Measurements from ENCODE around the gene KRTAP10-4. TPM values are rescaled to one million over a fixed set of nuclear protein-coding genes. Genes with fewer than 3 reads are reported as not detected.

KRTAP10-4 gene
- total and polyA plus RNA-seq, 2 donors (not counting 1 experiment from before 2014, with no cell fraction given), result not detected

- no peaks in the 10 kb centered on the region for H4K20me1 ChIP-seq (ENCODE audit: control insufficient read depth, insufficient read depth, low read length, poor library complexity, severe bottlenecking)
- no peak for TF ChIP-seq CTCF (IDR thresholded peaks at IDR 0.05)
- no peak for TF ChIP-seq EZH2 (IDR thresholded peaks at IDR 0.05; ENCODE audit: borderline replicate concordance, insufficient read depth, low read depth, low read length, poor library complexity, severe bottlenecking)
- ATAC-seq (ENCODE audit: low read depth) (no peak), DNase-seq (no peak)
- no peak overlapping the region for H3K4me2 ChIP-seq (replicated peaks; ENCODE audit: low read depth, low read length, poor library complexity, severe bottlenecking)
- intact Hi-C loops (cut with micrococcal nuclease), result loop anchor here (5.0 kb wide), 1 partner anchor 542 kb away; no protein-coding TSS in a partner anchor
- peaks cover 12 to 18% of the 10 kb centered on the region in 2 donors for H3K4me1 ChIP-seq (ENCODE audit: control insufficient read depth in 2 of 2, insufficient read depth in 2 of 2, low read length in 2 of 2)
- Mint-ChIP-seq H3K27me3 (peaks cover 27% of the 10 kb centered on the region), H3K4me1 (peaks cover 20% of the 10 kb centered on the region), H3K27ac (no peak overlapping the region), H3K9me3 (ENCODE audit: insufficient read depth) (peaks cover 2% of the 10 kb centered on the region), H3K4me3 (no peak overlapping the region)
- no peak overlapping the region for H3K27ac ChIP-seq (ENCODE audit: low read length in 2 of 2)
- peaks cover 0 to 2% (median 0%) of the 10 kb centered on the region in 4 experiments for H3K27me3 ChIP-seq (replicated peaks in 1 of 4; ENCODE audit: control extremely low read depth in 1 of 4, control insufficient read depth in 3 of 4, insufficient read depth in 4 of 4, low read length in 3 of 4)
- no peak overlapping the region for H2AFZ ChIP-seq (ENCODE audit: insufficient read depth, low read depth, low read length, poor library complexity, severe bottlenecking)
- no peak overlapping the region for H3K4me3 ChIP-seq (ENCODE audit: control extremely low read depth in 1 of 5, extremely low read depth in 1 of 5, insufficient read depth in 1 of 5, low read depth in 2 of 5, low read length in 4 of 5)
- POLR2A ChIA-PET, result no interaction called here
- H3K9me3 ChIP-seq (ENCODE audit: control extremely low read depth in 1 of 3, control insufficient read depth in 2 of 3, insufficient read depth in 1 of 3, low read length in 2 of 3), result peaks cover 0 to 18% (median 2%) of the 10 kb centered on the region in 3 donors
- H3K9ac ChIP-seq (ENCODE audit: low read length), result no peak overlapping the region
- no peaks in the 10 kb centered on the region for H3K36me3 ChIP-seq (replicated peaks in 1 of 2; ENCODE audit: control extremely low read depth in 1 of 2, control insufficient read depth in 1 of 2, extremely low read depth in 1 of 2, insufficient read depth in 2 of 2, low read length in 1 of 2)
- H3K79me2 ChIP-seq (ENCODE audit: control insufficient read depth, insufficient read depth, low read length), result no peaks in the 10 kb centered on the region
- CTCF ChIA-PET, result no interaction called here
- WGBS (ENCODE audit: insufficient coverage), result 89% methylated on average over 11 of the region's 12 CpGs
Observed at GRCh38 chr21:44569861-44570517, 3.5 kb upstream of the KRTAP10-4 start.

- Histone ChIP-seq H3K9ac (ENCODE audit: low read length) (no peak overlapping the region), H4K20me1 (ENCODE audit: control insufficient read depth, insufficient read depth, low read length, poor library complexity, severe bottlenecking) (no peaks in the 10 kb centered on the region), H3K4me2 (replicated peaks; ENCODE audit: low read depth, low read length, poor library complexity, severe bottlenecking) (no peak overlapping the region), H2AFZ (ENCODE audit: insufficient read depth, low read depth, low read length, poor library complexity, severe bottlenecking) (no peak overlapping the region), H3K9me3 (ENCODE audit: control extremely low read depth in 1 of 3, control insufficient read depth in 2 of 3, insufficient read depth in 1 of 3, low read length in 2 of 3) (peaks cover 0 to 26% (median 2%) of the 10 kb centered on the region in 3 donors), H3K36me3 (replicated peaks in 1 of 2; ENCODE audit: control extremely low read depth in 1 of 2, control insufficient read depth in 1 of 2, extremely low read depth in 1 of 2, insufficient read depth in 2 of 2, low read length in 1 of 2) (no peaks in the 10 kb centered on the region), H3K79me2 (ENCODE audit: control insufficient read depth, insufficient read depth, low read length) (no peaks in the 10 kb centered on the region), H3K27ac (ENCODE audit: low read length in 2 of 2) (no peak overlapping the region), H3K27me3 (replicated peaks in 1 of 4; ENCODE audit: control extremely low read depth in 1 of 4, control insufficient read depth in 3 of 4, insufficient read depth in 4 of 4, low read length in 3 of 4) (peaks cover 0 to 2% (median 0%) of the 10 kb centered on the region in 4 experiments), H3K4me3 (ENCODE audit: control extremely low read depth in 1 of 5, extremely low read depth in 1 of 5, insufficient read depth in 1 of 5, low read depth in 2 of 5, low read length in 4 of 5) (no peak overlapping the region), H3K4me1 (ENCODE audit: control insufficient read depth in 2 of 2, insufficient read depth in 2 of 2, low read length in 2 of 2) (peaks cover 3 to 8% of the 10 kb centered on the region in 2 donors)
- DNase-seq, result no peak
- POLR2A ChIA-PET, result no interaction called here
- CTCF ChIA-PET, result no interaction called here
- 61% methylated on average over 3 of the region's 4 CpGs for WGBS (ENCODE audit: insufficient coverage)
- intact Hi-C loops (cut with micrococcal nuclease), result no loop called here
- Mint-ChIP-seq H3K27ac (no peak overlapping the region), H3K4me3 (no peak overlapping the region), H3K27me3 (peaks cover 33% of the 10 kb centered on the region), H3K4me1 (peaks cover 11% of the 10 kb centered on the region), H3K9me3 (ENCODE audit: insufficient read depth) (peaks cover 2% of the 10 kb centered on the region)
- TF ChIP-seq EZH2 (IDR thresholded peaks at IDR 0.05; ENCODE audit: borderline replicate concordance, insufficient read depth, low read depth, low read length, poor library complexity, severe bottlenecking) (no peak), CTCF (IDR thresholded peaks at IDR 0.05) (no peak)
- no peak for ATAC-seq (ENCODE audit: low read depth)
Observed at GRCh38 chr21:44571296-44571695, 2.2 kb upstream of the KRTAP10-4 start.
